ENCODE measurements around the gene TLE3.

Gene TLE3

GRCh38 chr15:70098461-70099166, 897 bp upstream of the TLE3 start:
- DNase-seq, result no peak

- DNase-seq, result no peak
These were observed 390 bp upstream of the TLE3 start for GRCh38 chr15:70098153-70098460.

GRCh38 chr15:70097063-70097320, 725 bp downstream of the TLE3 start:
- no peak for DNase-seq

- DNase-seq, result no peak
These were observed 1.3 kb downstream of the TLE3 start for GRCh38 chr15:70096215-70097062.

GRCh38 chr15:70095408-70096214, 2.1 kb downstream of the TLE3 start:
- DNase-seq, result no peak

GRCh38 chr15:70094690-70095311, 2.9 kb downstream of the TLE3 start:
- no peak for DNase-seq

GRCh38 chr15:70093481-70094319, 4.0 kb downstream of the TLE3 start:
- no peak for DNase-seq

- DNase-seq, result no peak
These were observed 4.6 kb downstream of the TLE3 start for GRCh38 chr15:70093070-70093469.

GRCh38 chr15:70092464-70093027, 5.2 kb downstream of the TLE3 start:
- no peak for DNase-seq

GRCh38 chr15:70091726-70092463, 5.8 kb downstream of the TLE3 start:
- no peak for DNase-seq

GRCh38 chr15:70090436-70091296, 7.1 kb downstream of the TLE3 start:
- DNase-seq, result no peak

GRCh38 chr15:70089692-70089971, 8.1 kb downstream of the TLE3 start:
- DNase-seq, result no peak

- no peak for DNase-seq
These were observed 8.6 kb downstream of the TLE3 start for GRCh38 chr15:70088887-70089691.

GRCh38 chr15:70088455-70088854, 9.3 kb downstream of the TLE3 start:
- no peak for DNase-seq

- no peak for DNase-seq
These were observed 9.9 kb downstream of the TLE3 start for GRCh38 chr15:70087708-70088352.

- DNase-seq, result no peak
These were observed 11.1 kb downstream of the TLE3 start for GRCh38 chr15:70086636-70087035.

- DNase-seq, result no peak
These were observed 13.3 kb downstream of the TLE3 start for GRCh38 chr15:70084461-70084860.

GRCh38 chr15:70083946-70084345, 13.8 kb downstream of the TLE3 start:
- DNase-seq, result no peak

GRCh38 chr15:70083418-70083817, 14.3 kb downstream of the TLE3 start:
- no peak for DNase-seq

Measured in NCI-H446 treated with DMSO at 0.1 percent for 48 hours (cell line).